KOPT-K1 (cell line): Measurements from ENCODE around the gene JKAMP.

Experiments
- H3K27ac ChIP-seq: fragments of 200-600 bp; sonication (generic); 2 replicates; pipeline ENCODE4 v1.5.1; 2016; ENCODE audit warnings: antibody characterized with exemption, mild to moderate bottlenecking, low read depth, low read length; ENCODE audit not compliant: poor library complexity, severe bottlenecking
- H3K36me3 ChIP-seq: fragments of 200-600 bp; sonication (generic); 2 replicates; pipeline ENCODE4 v1.5.1; 2017; ENCODE audit warnings: antibody characterized with exemption, mild to moderate bottlenecking, low read length, moderate library complexity; ENCODE audit not compliant: insufficient read depth
- H3K9me3 ChIP-seq: fragments of 200-600 bp; sonication (generic); 2 replicates; pipeline ENCODE4 v1.5.1; 2017; ENCODE audit warnings: antibody characterized with exemption, low read length, mild to moderate bottlenecking; ENCODE audit not compliant: insufficient read depth, poor library complexity, severe bottlenecking

The JKAMP gene

GRCh38 chr14:59464486-59465315 lies 19.6 kb upstream of the JKAMP start:
- Histone ChIP-seq H3K36me3 (peaks cover 56% of the 10 kb centered on the region; the same call in 1 of the 2 replicates), H3K27ac (no peak overlapping the region), H3K9me3 (no peaks in the 10 kb centered on the region)

GRCh38 chr14:59465316-59466135 lies 18.8 kb upstream of the JKAMP start, which contains the start of gene GPR135:
GPR135 (minus strand) TSS chr14:59465380; CDS start chr14:59465226, 154 bp downstream.
- Histone ChIP-seq H3K27ac (no peak within 1 kb of the TSS), H3K9me3 (no peaks in the 10 kb centered on the region)

GRCh38 chr14:59474172-59474571 lies 10.1 kb upstream of the JKAMP start:
- H3K36me3 ChIP-seq, result peaks cover 68% of the 10 kb centered on the region
- no peaks in the 10 kb centered on the region for H3K9me3 ChIP-seq
- no peak overlapping the region for H3K27ac ChIP-seq

More at GRCh38 chr14:59465316-59466135, 18.8 kb upstream of the JKAMP start, which contains the start of gene GPR135:
- peaks cover 59% of the 10 kb centered on the region; the same call in 1 of the 2 replicates for H3K36me3 ChIP-seq

- Histone ChIP-seq H3K27ac (no peak overlapping the region), H3K9me3 (no peaks in the 10 kb centered on the region), H3K36me3 (peaks cover 61% of the 10 kb centered on the region)
Measured at GRCh38 chr14:59475709-59476108, 8.6 kb upstream of the JKAMP start.

GRCh38 chr14:59478540-59478939 lies 5.8 kb upstream of the JKAMP start:
- Histone ChIP-seq H3K36me3 (peaks cover 41% of the 10 kb centered on the region), H3K27ac (no peak overlapping the region), H3K9me3 (no peaks in the 10 kb centered on the region)

GRCh38 chr14:59480166-59480565 lies 4.2 kb upstream of the JKAMP start:
- Histone ChIP-seq H3K9me3 (no peaks in the 10 kb centered on the region), H3K27ac (no peak overlapping the region), H3K36me3 (peaks cover 27% of the 10 kb centered on the region)

- no peaks in the 10 kb centered on the region for H3K9me3 ChIP-seq
- peaks cover 15% of the 10 kb centered on the region; the same call in 1 of the 2 replicates for H3K36me3 ChIP-seq
- no peak overlapping the region for H3K27ac ChIP-seq
Measured at GRCh38 chr14:59481407-59481806, 2.9 kb upstream of the JKAMP start.

- Histone ChIP-seq H3K36me3 (peaks cover 10% of the 10 kb centered on the region; the same call in 1 of the 2 replicates), H3K27ac (no peak overlapping the region), H3K9me3 (no peaks in the 10 kb centered on the region)
Measured at GRCh38 chr14:59481871-59482540, 2.3 kb upstream of the JKAMP start.

GRCh38 chr14:59482541-59483331 lies 1.6 kb upstream of the JKAMP start:
- H3K36me3 ChIP-seq, result peaks cover 10% of the 10 kb centered on the region
- H3K27ac ChIP-seq, result no peak overlapping the region
- no peaks in the 10 kb centered on the region for H3K9me3 ChIP-seq

- peaks cover 14% of the 10 kb centered on the region for H3K36me3 ChIP-seq
- no peaks in the 10 kb centered on the region for H3K9me3 ChIP-seq
- peak overlapping the region; percentile 82 for H3K27ac ChIP-seq
Measured at GRCh38 chr14:59483363-59483762, 954 bp upstream of the JKAMP start.

- Histone ChIP-seq H3K27ac (peak overlapping the region; percentile 82), H3K36me3 (peaks cover 24% of the 10 kb centered on the region), H3K9me3 (no peaks in the 10 kb centered on the region)
Measured at GRCh38 chr14:59484639-59485175, 390 bp downstream of the JKAMP start.

- Histone ChIP-seq H3K36me3 (peaks cover 80% of the 10 kb centered on the region), H3K9me3 (no peaks in the 10 kb centered on the region), H3K27ac (no peak overlapping the region)
Measured at GRCh38 chr14:59490756-59491155, 6.4 kb downstream of the JKAMP start.

- Histone ChIP-seq H3K27ac (no peak overlapping the region), H3K36me3 (peaks cover 92% of the 10 kb centered on the region), H3K9me3 (no peaks in the 10 kb centered on the region)
Measured at GRCh38 chr14:59492384-59492783, 8.1 kb downstream of the JKAMP start.

GRCh38 chr14:59500732-59501131 lies 16.4 kb downstream of the JKAMP start:
- Histone ChIP-seq H3K9me3 (no peaks in the 10 kb centered on the region), H3K36me3 (peaks cover 52% of the 10 kb centered on the region), H3K27ac (no peak overlapping the region)
